ENCODE data around the gene COBLL1.

The COBLL1 gene

GRCh38 chr2:164671664-164672396 lies 169.8 kb downstream of the COBLL1 start:
- H4K20me1 ChIP-seq (ENCODE audit: insufficient read depth), result no peaks in the 10 kb centered on the region
- H3K9ac ChIP-seq, result peak overlapping the region; percentile 16; the same call in 1 of the 2 replicates
- H3K79me2 ChIP-seq (ENCODE audit: insufficient read depth, low read depth), result no peaks in the 10 kb centered on the region
- H3K27me3 ChIP-seq (ENCODE audit: insufficient read depth, low read depth), result no peaks in the 10 kb centered on the region
- no peaks in the 10 kb centered on the region for H3K36me3 ChIP-seq (ENCODE audit: insufficient read depth)
- H3K27ac ChIP-seq, result peak overlapping the region; percentile 77
- TF ChIP-seq, protein P1, sequence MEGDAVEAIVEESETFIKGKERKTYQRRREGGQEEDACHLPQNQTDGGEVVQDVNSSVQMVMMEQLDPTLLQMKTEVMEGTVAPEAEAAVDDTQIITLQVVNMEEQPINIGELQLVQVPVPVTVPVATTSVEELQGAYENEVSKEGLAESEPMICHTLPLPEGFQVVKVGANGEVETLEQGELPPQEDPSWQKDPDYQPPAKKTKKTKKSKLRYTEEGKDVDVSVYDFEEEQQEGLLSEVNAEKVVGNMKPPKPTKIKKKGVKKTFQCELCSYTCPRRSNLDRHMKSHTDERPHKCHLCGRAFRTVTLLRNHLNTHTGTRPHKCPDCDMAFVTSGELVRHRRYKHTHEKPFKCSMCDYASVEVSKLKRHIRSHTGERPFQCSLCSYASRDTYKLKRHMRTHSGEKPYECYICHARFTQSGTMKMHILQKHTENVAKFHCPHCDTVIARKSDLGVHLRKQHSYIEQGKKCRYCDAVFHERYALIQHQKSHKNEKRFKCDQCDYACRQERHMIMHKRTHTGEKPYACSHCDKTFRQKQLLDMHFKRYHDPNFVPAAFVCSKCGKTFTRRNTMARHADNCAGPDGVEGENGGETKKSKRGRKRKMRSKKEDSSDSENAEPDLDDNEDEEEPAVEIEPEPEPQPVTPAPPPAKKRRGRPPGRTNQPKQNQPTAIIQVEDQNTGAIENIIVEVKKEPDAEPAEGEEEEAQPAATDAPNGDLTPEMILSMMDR (conservative IDR thresholded peaks at IDR 0.05; ENCODE audit: low read depth, low read length), result no peak
- H3K4me1 ChIP-seq (ENCODE audit: low read depth, poor library complexity, severe bottlenecking), result peaks cover 61% of the 10 kb centered on the region
- H2AFZ ChIP-seq (ENCODE audit: low read depth), result no peak overlapping the region
- H3K4me3 ChIP-seq (IDR thresholded peaks at IDR 0.05; ENCODE audit: insufficient read depth, low read depth, low read length), result no peak overlapping the region
- H3K4me2 ChIP-seq, result peak overlapping the region; percentile 59

DNA sequence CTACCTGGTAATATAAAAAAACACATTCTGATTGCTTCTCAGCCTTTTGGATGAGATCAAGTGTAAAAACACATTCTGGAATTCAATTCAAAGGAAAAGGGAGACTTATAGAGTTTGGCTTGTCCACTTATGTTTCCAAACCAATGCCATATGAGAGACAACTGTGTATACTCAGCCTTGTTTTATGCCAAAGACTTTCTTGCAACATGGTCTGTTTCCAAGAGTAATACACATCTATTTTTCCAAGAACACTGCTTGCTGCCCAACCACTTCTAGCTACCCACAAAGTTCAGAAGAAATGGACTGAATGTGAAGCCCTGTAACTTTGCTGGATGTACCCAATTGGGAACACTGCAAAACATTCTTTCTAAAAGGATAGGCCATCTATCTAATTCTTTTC lies 172.3 kb downstream of the COBLL1 start:
- H3K4me3 ChIP-seq (IDR thresholded peaks at IDR 0.05; ENCODE audit: insufficient read depth, low read depth, low read length), result no peak overlapping the region
- H3K36me3 ChIP-seq (ENCODE audit: insufficient read depth), result no peaks in the 10 kb centered on the region
- H3K27ac ChIP-seq, result no peak overlapping the region
- no peaks in the 10 kb centered on the region for H3K79me2 ChIP-seq (ENCODE audit: insufficient read depth, low read depth)
- H2AFZ ChIP-seq (ENCODE audit: low read depth), result no peak overlapping the region
- no peak overlapping the region for H3K4me2 ChIP-seq
- peaks cover 36% of the 10 kb centered on the region for H3K4me1 ChIP-seq (ENCODE audit: low read depth, poor library complexity, severe bottlenecking)
- no peaks in the 10 kb centered on the region for H3K27me3 ChIP-seq (ENCODE audit: insufficient read depth, low read depth)
- TF ChIP-seq, protein P1 (conservative IDR thresholded peaks at IDR 0.05; ENCODE audit: low read depth, low read length), result no peak
- no peak overlapping the region for H3K9ac ChIP-seq
- H4K20me1 ChIP-seq (ENCODE audit: insufficient read depth), result no peaks in the 10 kb centered on the region

DNA sequence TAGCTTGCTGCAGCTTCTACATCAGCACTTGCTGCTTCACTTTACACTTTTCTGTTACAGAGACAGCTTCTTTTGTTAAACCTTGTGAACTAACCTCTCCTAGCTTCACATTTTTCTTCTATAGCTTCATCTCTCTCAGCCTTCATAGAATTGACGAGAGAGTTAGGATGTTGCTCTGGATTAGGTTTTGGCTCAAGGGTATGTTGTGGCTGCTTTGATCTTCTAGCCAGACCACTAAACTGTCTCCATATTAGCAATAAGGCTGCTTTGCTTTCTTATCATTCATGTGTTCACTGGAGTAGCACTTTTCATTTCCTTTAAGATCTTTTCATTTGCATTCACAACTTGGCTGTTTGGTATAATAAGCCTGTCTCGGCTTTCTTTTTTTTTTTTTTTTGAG lies 174.1 kb downstream of the COBLL1 start:
- no peak overlapping the region for H3K4me3 ChIP-seq (IDR thresholded peaks at IDR 0.05; ENCODE audit: insufficient read depth, low read depth, low read length)
- TF ChIP-seq, protein P1 (conservative IDR thresholded peaks at IDR 0.05; ENCODE audit: low read depth, low read length), result no peak
- no peaks in the 10 kb centered on the region for H4K20me1 ChIP-seq (ENCODE audit: insufficient read depth)
- H3K27ac ChIP-seq, result no peak overlapping the region
- no peak overlapping the region for H3K9ac ChIP-seq
- no peak overlapping the region for H3K4me2 ChIP-seq
- H3K4me1 ChIP-seq (ENCODE audit: low read depth, poor library complexity, severe bottlenecking), result peaks cover 22% of the 10 kb centered on the region
- no peaks in the 10 kb centered on the region for H3K79me2 ChIP-seq (ENCODE audit: insufficient read depth, low read depth)
- no peaks in the 10 kb centered on the region for H3K27me3 ChIP-seq (ENCODE audit: insufficient read depth, low read depth)
- no peaks in the 10 kb centered on the region for H3K36me3 ChIP-seq (ENCODE audit: insufficient read depth)
- H2AFZ ChIP-seq (ENCODE audit: low read depth), result no peak overlapping the region

DNA sequence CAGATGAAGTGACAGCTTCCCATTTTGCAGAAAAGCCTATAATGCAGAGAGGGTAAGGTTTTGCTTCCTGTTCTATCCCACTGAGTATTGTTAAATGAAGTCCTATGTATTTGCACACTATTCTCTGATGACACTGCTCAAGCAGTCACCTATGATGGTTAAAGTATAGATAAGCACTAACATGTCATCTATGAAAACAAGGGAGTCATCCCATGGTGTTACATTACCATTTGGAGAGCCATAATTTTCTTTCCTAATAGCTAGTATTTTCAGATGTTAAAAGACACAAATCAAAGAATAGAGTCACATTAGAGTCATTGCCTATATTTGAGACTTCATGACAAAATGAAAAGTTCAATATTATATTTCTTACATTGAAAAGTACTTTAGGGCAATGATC lies 177.6 kb downstream of the COBLL1 start:
- no peak overlapping the region for H3K9ac ChIP-seq
- TF ChIP-seq, protein P1 (conservative IDR thresholded peaks at IDR 0.05; ENCODE audit: low read depth, low read length), result no peak
- H3K27ac ChIP-seq, result no peak overlapping the region
- no peak overlapping the region for H3K4me2 ChIP-seq
- no peak overlapping the region for H3K4me3 ChIP-seq (IDR thresholded peaks at IDR 0.05; ENCODE audit: insufficient read depth, low read depth, low read length)
- H3K27me3 ChIP-seq (ENCODE audit: insufficient read depth, low read depth), result no peaks in the 10 kb centered on the region
- H3K36me3 ChIP-seq (ENCODE audit: insufficient read depth), result no peaks in the 10 kb centered on the region
- H2AFZ ChIP-seq (ENCODE audit: low read depth), result no peak overlapping the region
- no peaks in the 10 kb centered on the region for H4K20me1 ChIP-seq (ENCODE audit: insufficient read depth)
- no peaks in the 10 kb centered on the region for H3K79me2 ChIP-seq (ENCODE audit: insufficient read depth, low read depth)
- H3K4me1 ChIP-seq (ENCODE audit: low read depth, poor library complexity, severe bottlenecking), result no peaks in the 10 kb centered on the region

Data from KMS-11 (cell line).